Heart right ventricle (tissue), 16 donors: ENCODE data around the gene PCGF6. TPM values are rescaled to one million over a fixed set of nuclear protein-coding genes. Genes with fewer than 3 reads are reported as not detected.
A peak's percentile ranks its signal among the peaks of the same experiment; 100 is the strongest.

Source experiments
- ATAC-seq, 8 donors: fragments of 200-7000 bp; cut with Tn5 transposase; one replicate each; pipeline ENCODE4 v1.9.1; 2020; ENCODE audit warnings: mild to moderate bottlenecking in 8 of 8, moderate library complexity in 8 of 8, moderate number of reproducible peaks in 1 of 8
- DNase-seq, 2 donors: peaks; one replicate each; pipeline ENCODE4 v3.0.0-alpha.2; 2020
- H3K27ac ChIP-seq, 10 donors: fragments of 200-600 bp; sonication (generic) in 2 of 10; one replicate each; pipeline versions ENCODE4 v1.5.0 to v1.8.0; 2020 to 2022; ENCODE audit warnings: mild to moderate bottlenecking in 3 of 10
- H3K27me3 ChIP-seq, 7 donors: fragments of 200-600 bp; one replicate each; pipeline ENCODE4 v1.8.0; 2021 to 2022; ENCODE audit warnings: mild to moderate bottlenecking in 2 of 7
- H3K36me3 ChIP-seq, 9 donors: fragments of 200-600 bp; sonication (generic) in 1 of 9; one replicate each; pipeline versions ENCODE4 v1.5.0 to v1.8.0; 2020 to 2022; ENCODE audit warnings: mild to moderate bottlenecking in 2 of 9
- H3K4me1 ChIP-seq, 9 donors: fragments of 200-600 bp; sonication (generic) in 1 of 9; one replicate each; pipeline versions ENCODE4 v1.5.0 to v1.8.0; 2020 to 2022; ENCODE audit warnings: mild to moderate bottlenecking in 4 of 9
- H3K4me3 ChIP-seq, 10 donors: fragments of 200-600 bp; sonication (generic) in 2 of 10; one replicate each; pipeline versions ENCODE4 v1.5.0 to v1.8.0; 2020 to 2022; ENCODE audit warnings: mild to moderate bottlenecking in 7 of 10, moderate library complexity in 2 of 10
- H3K9me3 ChIP-seq, 11 donors: fragments of 200-600 bp in 10 of 11; sonication (generic) in 2 of 11; one replicate each; pipeline versions ENCODE4 v1.5.0 to v1.8.0; 2013 to 2022; ENCODE audit warnings: mild to moderate bottlenecking in 2 of 11, control low read depth in 1 of 11, moderate library complexity in 1 of 11
- WGBS, 2 donors: extraction: QIAGEN DNeasy Blood & Tissue Kit; methylation state at CpG; one replicate each; pipeline ENCODE4 v1.1.7; 2013; ENCODE audit warnings: inconsistent platforms in 1 of 2; 5-methylcytosine and 5-hydroxymethylcytosine counted together
- intact Hi-C, 10 donors: fragments of 100-400 bp; cut with DNase I; formaldehyde crosslinking; loops; one replicate each; pipeline versions ENCODE4 v1.11.1 to v1.14.2; 2022
- polyA plus RNA-seq, 2 donors: library from polyadenylated mRNA; stranded (reverse); fragments of 200-250 nt; gene quantifications; one replicate each; pipeline ENCODE4 v1.2.3, GENCODE V29; 2013
- total RNA-seq, 10 donors: library from RNA; stranded (reverse); fragmentation: NEBNext Ultra II Directional in 3 of 10; extraction: Animal tissue kit (Norgen Biotek cat#: 25700) in 3 of 10; gene quantifications; one replicate each; pipeline versions ENCODE4 v1.2.1 to v1.2.4, GENCODE V29; 2021 to 2023
- TF ChIP-seq, protein P1 (sequence below), 9 donors: fragments of 200-600 bp; sonication (generic) in 2 of 9; IDR thresholded peaks; one replicate each; pipeline versions ENCODE4 v1.5.0 to v1.8.0; 2021 to 2022; ENCODE audit warnings: antibody characterized with exemption in 9 of 9, mild to moderate bottlenecking in 5 of 9, moderate library complexity in 1 of 9
- donor health status: Arrhythmogenic right ventricular cardiomyopathy.
- donor health status: ischemic (EF 13 %, LVEDD 7.1; RV severe dilation, severe dysfunction).
- donor health status: healthy with polysubstance abuse.
- donor health status: DM: no; HTN: yes; CAD: no.
- donor health status: DM: no; HTN: no; CAD: no.
- donor health status: ischemic (EF 25% LVEDD 6.9; RV normal size, moderate dysfunction).
- donor health status: ischemic (EF 25% LVEDD 5.7; RV mildly dilated, moderate dysfunction).
- donor health status: healthy.
- donor health status: DM: yes; HTN: yes; CAD: no.
- donor health status: Ischemic cardiomyopathy.
- donor health status: ischemic (EF 35%, LVEDD 5.7; RV mildly dilated, moderate dysfunction).
- donor health status: nonischemic (EF 11% LVEDD 7.7; RV severe dilation, severe dysfunction).
- donor health status: DM: yes; HTN: yes; CAD: no.
- donor health status: PGD.
- donor health status: ischemic (EF 29% LVEDD 5.4; RV normal size, mild dysfunction).
- donor health status: nonischemic (EF 23%, LVEDD 6.1; RV moderate dilation, normal function).

PCGF6 gene
- total and polyA plus RNA-seq, 12 donors = 5.5 to 8.0 (median 6.5) TPM

- Histone ChIP-seq H3K4me1 (peaks cover 0 to 25% (median 6%) of the 10 kb centered on the region in 9 donors), H3K27me3 (peaks cover 19 to 81% (median 75%) of the 10 kb centered on the region in 7 donors), H3K27ac (no peak overlapping the region), H3K4me3 (peak overlapping the region in 2 of 10 donors; percentile 1 to 7), H3K36me3 (no peaks in the 10 kb centered on the region), H3K9me3 (no peaks in the 10 kb centered on the region)
- intact Hi-C loops = no loop called here
- WGBS, 2 donors = 5 to 7% methylated on average over 70 to 76 of the region's 76 CpGs
- no peak for DNase-seq
- TF ChIP-seq, protein P1, sequence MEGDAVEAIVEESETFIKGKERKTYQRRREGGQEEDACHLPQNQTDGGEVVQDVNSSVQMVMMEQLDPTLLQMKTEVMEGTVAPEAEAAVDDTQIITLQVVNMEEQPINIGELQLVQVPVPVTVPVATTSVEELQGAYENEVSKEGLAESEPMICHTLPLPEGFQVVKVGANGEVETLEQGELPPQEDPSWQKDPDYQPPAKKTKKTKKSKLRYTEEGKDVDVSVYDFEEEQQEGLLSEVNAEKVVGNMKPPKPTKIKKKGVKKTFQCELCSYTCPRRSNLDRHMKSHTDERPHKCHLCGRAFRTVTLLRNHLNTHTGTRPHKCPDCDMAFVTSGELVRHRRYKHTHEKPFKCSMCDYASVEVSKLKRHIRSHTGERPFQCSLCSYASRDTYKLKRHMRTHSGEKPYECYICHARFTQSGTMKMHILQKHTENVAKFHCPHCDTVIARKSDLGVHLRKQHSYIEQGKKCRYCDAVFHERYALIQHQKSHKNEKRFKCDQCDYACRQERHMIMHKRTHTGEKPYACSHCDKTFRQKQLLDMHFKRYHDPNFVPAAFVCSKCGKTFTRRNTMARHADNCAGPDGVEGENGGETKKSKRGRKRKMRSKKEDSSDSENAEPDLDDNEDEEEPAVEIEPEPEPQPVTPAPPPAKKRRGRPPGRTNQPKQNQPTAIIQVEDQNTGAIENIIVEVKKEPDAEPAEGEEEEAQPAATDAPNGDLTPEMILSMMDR (IDR thresholded peaks at IDR 0.05) = no peak
- no peak for ATAC-seq
Observed at GRCh38 chr10:103277713-103278536, 73.0 kb downstream of the PCGF6 start.

- peak within 1 kb of the TSS in 9 of 10 donors; percentile 1 to 39 (median 21) for H3K4me3 ChIP-seq
- no peak within 1 kb of the TSS for H3K27ac ChIP-seq
- peaks cover 0 to 27% (median 6%) of the 10 kb centered on the region in 9 donors for H3K4me1 ChIP-seq
- intact Hi-C loops = no loop called here
- no peak for ATAC-seq
- H3K9me3 ChIP-seq = no peaks in the 10 kb centered on the region
- 1% methylated on average over 82 to 105 of the region's 105 CpGs for WGBS, 2 donors
- no peaks in the 10 kb centered on the region for H3K36me3 ChIP-seq
- TF ChIP-seq, protein P1 (IDR thresholded peaks at IDR 0.05) = no peak
- DNase-seq = no peak
- H3K27me3 ChIP-seq = peaks cover 19 to 79% (median 74%) of the 10 kb centered on the region in 7 donors
Observed at GRCh38 chr10:103276896-103277712, 73.8 kb downstream of the PCGF6 start, which contains the start of gene INA. TSS of gene INA (plus strand) at chr10:103277138. CDS start at chr10:103277212, 74 bp downstream.

DNA sequence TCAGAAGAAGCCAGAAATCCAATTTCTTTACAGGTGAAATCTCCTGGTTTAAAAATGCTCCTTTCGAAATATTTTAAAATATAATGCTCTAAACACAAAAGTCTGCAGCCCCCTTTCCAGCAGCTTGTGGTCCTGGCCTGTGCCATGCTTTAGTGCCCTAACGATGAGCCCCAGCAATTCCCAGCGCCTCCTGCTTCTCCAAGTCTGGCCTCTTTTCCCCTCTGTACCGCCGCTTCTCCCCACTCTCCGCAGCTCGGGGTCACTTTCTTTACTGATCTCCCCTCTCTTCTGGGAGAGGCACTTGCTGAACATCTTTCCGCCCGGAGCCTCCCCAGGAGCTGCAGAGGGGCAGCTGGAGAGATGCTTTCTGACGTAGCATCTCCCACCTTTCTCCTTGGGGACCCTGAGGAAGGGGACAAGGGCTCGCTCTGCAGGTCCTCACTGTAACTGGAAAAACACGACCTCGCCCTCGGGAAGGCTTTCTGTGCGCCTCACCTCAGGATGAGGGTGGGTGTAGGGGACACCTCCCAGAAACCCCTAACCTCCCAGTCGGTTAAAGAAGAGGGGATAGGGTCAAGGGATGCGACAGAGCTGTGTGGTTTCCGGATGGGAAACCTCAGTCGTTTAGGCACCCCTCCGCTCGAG, 74.6 kb downstream of the PCGF6 start:
- Histone ChIP-seq H3K4me1 (peaks cover 0 to 27% (median 6%) of the 10 kb centered on the region in 9 donors), H3K9me3 (no peaks in the 10 kb centered on the region), H3K4me3 (peak overlapping the region in 5 of 10 donors; percentile 15 to 39 (median 22)), H3K27me3 (peaks cover 19 to 72% (median 67%) of the 10 kb centered on the region in 7 donors), H3K36me3 (no peaks in the 10 kb centered on the region), H3K27ac (no peak overlapping the region)
- intact Hi-C loops = no loop called here
- 8 to 12% methylated on average over 21 of the region's 21 CpGs for WGBS, 2 donors
- TF ChIP-seq, protein P1 (IDR thresholded peaks at IDR 0.05) = no peak
- DNase-seq = no peak
- no peak for ATAC-seq

DNA sequence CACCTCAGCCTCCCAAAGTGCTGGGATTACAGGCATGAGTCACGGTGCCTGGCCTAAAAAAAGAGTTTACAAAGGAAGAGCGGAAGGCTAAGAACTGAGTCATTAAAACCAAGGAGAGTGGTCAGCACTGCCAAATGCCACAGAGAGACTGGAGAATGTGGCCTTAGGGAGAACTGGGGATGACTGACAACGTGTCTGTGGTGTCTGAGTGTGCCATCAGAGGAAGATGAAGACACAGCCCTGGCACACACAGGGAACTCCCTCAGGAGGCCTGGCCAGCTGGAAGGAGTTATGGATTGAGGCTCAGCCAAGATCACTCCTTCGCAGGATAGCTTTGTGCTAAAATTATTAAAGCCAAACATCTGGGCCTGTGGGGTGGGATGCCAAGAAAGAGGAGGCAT, 77.9 kb downstream of the PCGF6 start:
- Histone ChIP-seq H3K4me1 (peaks cover 0 to 26% (median 6%) of the 10 kb centered on the region in 9 donors), H3K4me3 (no peak overlapping the region), H3K27me3 (peaks cover 14 to 56% (median 51%) of the 10 kb centered on the region in 7 donors), H3K36me3 (no peaks in the 10 kb centered on the region), H3K9me3 (no peaks in the 10 kb centered on the region), H3K27ac (no peak overlapping the region)
- TF ChIP-seq, protein P1 (IDR thresholded peaks at IDR 0.05) = no peak
- intact Hi-C loops = no loop called here
- ATAC-seq = peak in 5 of 8 donors; percentile 35 to 84 (median 43)
- WGBS, 2 donors = 36 to 47% methylated on average over 4 of the region's 4 CpGs
- DNase-seq = no peak
